Bronchial epithelial cell (primary cell): ENCODE data around the gene CSRNP2. TPM values are rescaled to one million over a fixed set of nuclear protein-coding genes. Genes with fewer than 3 reads are reported as not detected.

Source experiments
- DNase-seq: peaks from one replicate; pipeline ENCODE4 v3.0.0-alpha.2; 2010; ENCODE audit warnings: low read depth
- FAIRE-seq: peaks from 2 replicates; lab custom pipeline; 2011; peaks lifted over from hg19 to GRCh38; lab: Jason Lieb, UNC
- H3K27me3 ChIP-seq: 2 replicates; pipeline ENCODE4 v1.5.1; 2011; ENCODE audit warnings: low read length; ENCODE audit not compliant: control insufficient read depth, insufficient read depth
- H3K36me3 ChIP-seq: 2 replicates; pipeline ENCODE4 v1.5.1; 2011; ENCODE audit warnings: low read length; ENCODE audit not compliant: control insufficient read depth, insufficient read depth
- H3K4me3 ChIP-seq: 2 replicates; pipeline ENCODE4 v1.5.1; 2011; ENCODE audit warnings: mild to moderate bottlenecking, low read depth, low read length, control low read depth
- total RNA-seq: library from RNA; depleted of rRNA; stranded (reverse); fragments of >200 nt; gene quantifications from 2 replicates; pipeline ENCODE4 v1.2.1, GENCODE V29; 2014
- TF ChIP-seq, protein P1 (sequence below): IDR thresholded peaks from 2 replicates; pipeline ENCODE4 v1.5.1; 2011; ENCODE audit warnings: mild to moderate bottlenecking, moderate library complexity, low read length, control low read depth, inconsistent platforms; ENCODE audit not compliant: insufficient read depth, severe bottlenecking

CSRNP2 gene
- total RNA-seq, 1 donor from 2014 or later: 14.5 TPM

DNA sequence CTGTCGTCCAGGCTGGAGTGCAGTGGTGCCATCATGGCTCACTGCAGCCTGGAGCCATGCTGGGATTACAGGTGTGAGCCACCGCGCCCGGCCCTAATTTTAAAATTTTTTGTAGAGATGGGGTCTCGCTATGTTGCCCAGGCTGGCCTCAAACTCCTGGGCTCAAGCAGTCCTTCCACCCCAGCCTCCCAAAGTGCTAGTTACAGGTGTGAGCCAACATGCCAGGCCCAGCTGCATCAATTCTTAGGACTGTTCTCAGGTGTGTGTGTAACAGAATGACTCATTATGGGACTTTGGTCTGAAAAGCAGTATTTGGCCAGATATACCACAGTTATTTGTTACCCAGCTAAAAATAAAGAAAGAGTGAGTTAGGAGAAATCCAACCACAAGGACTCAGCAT is 17.9 kb downstream of the CSRNP2 start:
- H3K4me3 ChIP-seq: no peak overlapping the region
- no peaks in the 10 kb centered on the region for H3K27me3 ChIP-seq
- FAIRE-seq (no peak), DNase-seq (no peak)
- H3K36me3 ChIP-seq: peaks cover 29% of the 10 kb centered on the region
- TF ChIP-seq, protein P1, sequence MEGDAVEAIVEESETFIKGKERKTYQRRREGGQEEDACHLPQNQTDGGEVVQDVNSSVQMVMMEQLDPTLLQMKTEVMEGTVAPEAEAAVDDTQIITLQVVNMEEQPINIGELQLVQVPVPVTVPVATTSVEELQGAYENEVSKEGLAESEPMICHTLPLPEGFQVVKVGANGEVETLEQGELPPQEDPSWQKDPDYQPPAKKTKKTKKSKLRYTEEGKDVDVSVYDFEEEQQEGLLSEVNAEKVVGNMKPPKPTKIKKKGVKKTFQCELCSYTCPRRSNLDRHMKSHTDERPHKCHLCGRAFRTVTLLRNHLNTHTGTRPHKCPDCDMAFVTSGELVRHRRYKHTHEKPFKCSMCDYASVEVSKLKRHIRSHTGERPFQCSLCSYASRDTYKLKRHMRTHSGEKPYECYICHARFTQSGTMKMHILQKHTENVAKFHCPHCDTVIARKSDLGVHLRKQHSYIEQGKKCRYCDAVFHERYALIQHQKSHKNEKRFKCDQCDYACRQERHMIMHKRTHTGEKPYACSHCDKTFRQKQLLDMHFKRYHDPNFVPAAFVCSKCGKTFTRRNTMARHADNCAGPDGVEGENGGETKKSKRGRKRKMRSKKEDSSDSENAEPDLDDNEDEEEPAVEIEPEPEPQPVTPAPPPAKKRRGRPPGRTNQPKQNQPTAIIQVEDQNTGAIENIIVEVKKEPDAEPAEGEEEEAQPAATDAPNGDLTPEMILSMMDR: no peak

DNA sequence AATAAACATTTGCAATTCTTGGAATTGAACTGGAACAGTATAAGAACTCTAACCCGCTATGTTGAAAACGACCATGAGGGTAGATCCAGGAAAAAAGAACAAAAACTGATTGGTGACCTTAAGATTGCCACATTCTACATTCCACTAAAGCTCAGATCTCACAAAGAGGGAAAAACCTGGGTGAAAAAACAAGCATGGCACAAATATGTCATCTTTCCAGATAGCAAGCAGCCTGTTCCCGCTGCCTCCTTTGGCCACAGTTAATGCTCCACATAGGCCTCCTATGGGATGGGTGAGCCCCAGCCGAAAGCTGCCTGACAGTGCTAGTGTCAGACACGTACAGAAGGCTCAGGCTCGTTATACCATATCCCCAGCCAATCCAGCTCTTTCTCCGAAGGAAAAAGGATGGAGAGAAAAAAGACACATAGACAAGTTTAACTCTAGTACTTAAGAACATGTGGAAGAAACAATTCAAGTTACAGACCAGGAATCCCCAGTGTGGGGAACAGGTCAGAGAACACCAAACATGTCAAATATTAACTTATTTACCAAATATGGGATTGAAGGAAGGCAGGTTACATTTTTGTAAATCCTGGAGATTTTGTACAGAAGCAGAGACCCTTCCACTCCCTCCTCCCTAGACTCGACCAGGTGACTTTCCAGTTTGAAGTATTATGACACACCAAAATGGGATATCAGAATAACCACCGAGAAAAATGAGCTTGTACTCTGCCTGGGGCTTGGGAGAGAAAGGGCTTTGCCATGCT is 20.6 kb downstream of the CSRNP2 start:
- Histone ChIP-seq H3K27me3 (no peaks in the 10 kb centered on the region), H3K36me3 (peaks cover 32% of the 10 kb centered on the region), H3K4me3 (no peak overlapping the region)
- FAIRE-seq (no peak), DNase-seq (no peak)
- TF ChIP-seq, protein P1: no peak

DNA sequence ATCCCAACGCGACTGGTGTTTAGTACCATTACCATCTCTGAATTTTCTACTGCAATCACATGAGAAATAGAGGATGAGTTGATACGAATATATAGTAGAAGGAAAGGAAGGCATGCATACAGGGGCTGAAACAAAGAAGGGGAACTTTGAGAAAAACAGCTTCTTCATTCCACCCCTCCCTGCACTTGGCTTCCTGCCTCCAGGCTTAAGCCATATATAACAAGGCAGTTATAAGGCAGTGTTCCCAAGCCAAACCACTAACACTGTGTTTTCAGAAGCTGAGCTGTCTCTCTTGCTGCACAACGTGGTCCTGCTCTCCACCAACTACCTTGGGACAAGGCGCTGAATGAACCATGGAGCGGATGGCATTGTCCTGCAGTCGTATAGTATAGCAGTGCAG is 24.3 kb downstream of the CSRNP2 start:
- TF ChIP-seq, protein P1: no peak
- no peak overlapping the region for H3K4me3 ChIP-seq
- no peak for FAIRE-seq
- no peaks in the 10 kb centered on the region for H3K27me3 ChIP-seq
- peaks cover 19% of the 10 kb centered on the region for H3K36me3 ChIP-seq
- no peak for DNase-seq

DNA sequence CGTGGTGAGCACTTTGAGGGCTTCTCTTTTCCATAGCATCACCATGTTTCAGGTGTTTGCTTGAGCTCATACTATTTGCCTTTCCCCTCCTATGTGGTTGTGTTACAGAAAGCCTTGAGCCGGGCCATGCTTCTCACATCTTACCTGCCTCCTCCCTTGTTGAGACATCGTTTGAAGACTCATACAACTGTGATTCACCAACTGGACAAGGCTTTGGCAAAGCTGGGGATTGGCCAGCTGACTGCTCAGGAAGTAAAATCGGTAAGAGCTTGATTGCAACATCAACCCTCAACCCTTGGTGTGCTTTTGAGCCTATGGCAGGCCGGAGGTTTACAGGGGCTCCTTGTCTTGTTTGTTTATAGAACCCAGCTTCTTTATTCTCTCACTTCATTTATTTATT is 27.2 kb downstream of the CSRNP2 start:
- no peaks in the 10 kb centered on the region for H3K27me3 ChIP-seq
- TF ChIP-seq, protein P1: no peak
- DNase-seq (peak; percentile 95), FAIRE-seq (peak; percentile 62)
- no peak overlapping the region for H3K4me3 ChIP-seq
- peaks cover 16% of the 10 kb centered on the region for H3K36me3 ChIP-seq

DNA sequence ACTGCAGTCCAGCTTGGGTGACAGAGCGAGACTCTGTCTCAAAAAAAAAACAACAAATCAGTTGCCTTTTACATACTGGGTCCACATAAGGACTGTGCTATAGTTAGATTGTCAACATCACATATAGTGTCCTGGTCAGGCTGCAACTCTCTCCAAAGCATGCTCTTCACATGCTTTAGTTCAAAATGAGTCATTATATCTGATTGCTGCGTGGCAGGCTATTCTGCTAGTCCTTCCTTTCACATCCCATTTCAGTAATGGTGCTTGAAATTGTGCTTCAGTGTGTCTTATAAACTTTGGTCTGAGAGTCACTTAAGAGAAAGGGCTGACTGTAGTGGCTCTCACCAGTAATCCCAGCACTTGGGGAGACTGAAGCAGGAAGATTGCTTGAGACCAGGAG is 28.3 kb downstream of the CSRNP2 start:
- DNase-seq: no peak
- FAIRE-seq: no peak
- TF ChIP-seq, protein P1: no peak
- Histone ChIP-seq H3K4me3 (no peak overlapping the region), H3K27me3 (no peaks in the 10 kb centered on the region), H3K36me3 (peaks cover 16% of the 10 kb centered on the region)
